ENCODE measurements around the gene L3MBTL2.
"Not testable (repeated sequence)": the region's sequence is repeated elsewhere in the genome, so short reads cannot be mapped to it uniquely, and the experiment has no call there.

Gene L3MBTL2

DNA sequence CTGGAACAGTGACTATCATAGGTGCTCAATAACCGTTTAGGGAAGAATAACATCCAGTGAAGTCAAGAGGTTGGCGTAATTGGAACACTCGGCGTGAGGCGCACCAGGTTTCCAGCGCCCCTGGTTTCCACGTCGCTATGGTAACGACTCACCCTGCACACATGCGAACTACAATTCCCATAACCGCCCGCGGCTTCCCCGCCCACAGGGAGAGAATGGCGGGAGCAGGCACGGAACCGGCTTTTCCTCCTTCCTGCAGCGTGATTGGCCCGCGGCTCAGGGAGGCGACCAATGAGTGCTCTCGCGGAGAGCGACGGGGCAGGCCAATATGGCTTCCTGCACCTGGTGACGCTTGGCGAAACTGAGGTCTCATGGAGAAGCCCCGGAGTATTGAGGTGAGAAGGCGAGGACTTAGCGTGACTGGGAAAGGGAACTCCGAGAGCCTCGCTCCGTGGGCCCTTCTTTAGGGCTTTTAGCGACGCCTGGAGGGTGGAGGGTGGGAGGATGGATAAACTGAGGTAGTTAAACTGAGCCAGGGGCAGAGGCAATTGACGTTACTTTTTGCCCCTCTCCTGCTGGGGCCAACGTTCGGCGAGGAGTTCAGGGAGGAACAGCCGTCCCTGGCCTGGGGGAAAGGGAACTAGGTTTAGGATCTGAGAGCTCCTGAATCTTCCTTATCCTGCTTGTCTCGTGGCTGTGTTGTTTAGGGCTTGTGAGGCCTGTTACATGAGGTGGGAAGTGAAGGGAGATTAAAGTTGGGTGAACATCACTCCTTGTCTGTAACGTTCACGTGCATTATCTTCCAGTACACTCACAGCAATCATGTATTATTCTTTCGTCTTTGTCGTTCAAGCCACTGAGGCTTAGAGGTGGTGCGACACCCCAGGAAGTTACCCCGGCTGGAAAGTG, at the start of gene L3MBTL2:
Gene L3MBTL2 (plus strand): TSS at position 321 of the 909 bp plus-strand sequence. CDS start 51 bp downstream, at position 372.
- DNase-seq (ENCODE audit: low spot score), result peak; percentile 100

DNA sequence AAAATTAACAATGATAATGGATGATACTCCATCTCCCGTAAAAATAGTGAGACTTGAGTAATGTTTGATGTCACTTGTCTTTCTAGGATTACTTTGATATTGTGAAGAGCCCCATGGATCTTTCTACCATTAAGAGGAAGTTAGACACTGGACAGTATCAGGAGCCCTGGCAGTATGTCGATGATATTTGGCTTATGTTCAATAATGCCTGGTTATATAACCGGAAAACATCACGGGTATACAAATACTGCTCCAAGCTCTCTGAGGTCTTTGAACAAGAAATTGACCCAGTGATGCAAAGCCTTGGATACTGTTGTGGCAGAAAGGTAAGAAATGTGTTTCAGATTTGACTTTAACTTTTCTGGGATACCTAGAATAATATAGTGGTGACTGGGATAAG, 48.0 kb upstream of the L3MBTL2 start:
- no peak for DNase-seq (ENCODE audit: low spot score)

DNA sequence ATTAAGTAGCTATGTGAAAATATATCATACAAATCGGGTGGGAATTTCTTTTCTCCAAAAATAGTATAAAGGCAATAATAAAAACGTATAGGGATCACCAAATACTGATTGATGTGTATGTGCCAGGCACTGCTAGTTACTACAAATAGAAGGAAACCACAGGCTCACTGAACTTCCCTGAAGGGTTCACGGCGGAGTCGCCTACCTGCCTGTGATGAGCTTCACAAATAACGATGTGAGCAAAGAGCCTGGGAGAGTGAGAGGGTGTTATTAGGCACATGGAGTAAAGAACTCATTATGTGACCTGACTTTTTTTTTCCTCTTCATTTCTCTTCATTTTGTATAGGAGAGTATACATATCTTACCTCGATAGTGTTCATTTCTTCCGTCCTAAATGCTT, 36.0 kb upstream of the L3MBTL2 start:
- no peak for DNase-seq (ENCODE audit: low spot score)

DNA sequence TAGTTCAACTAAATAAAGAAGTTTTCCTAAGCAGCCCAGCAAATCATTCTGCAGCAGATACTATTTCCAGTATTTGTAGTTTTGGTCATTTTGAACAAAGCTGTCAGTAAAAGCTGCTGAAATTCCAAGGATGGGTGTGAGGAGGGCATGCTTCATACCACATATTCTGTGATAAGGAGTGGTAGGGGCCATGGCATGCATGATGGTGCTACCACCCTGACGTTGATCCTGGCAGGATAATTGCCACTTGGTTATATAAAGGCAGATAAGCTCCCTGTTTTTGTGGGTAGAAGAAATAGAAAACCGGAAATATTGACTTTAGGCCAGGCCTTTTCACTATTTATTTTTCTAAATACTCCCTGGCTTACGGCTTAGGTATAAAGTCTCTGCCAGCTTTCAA, 33.1 kb upstream of the L3MBTL2 start:
- DNase-seq (ENCODE audit: low spot score), result no peak

DNA sequence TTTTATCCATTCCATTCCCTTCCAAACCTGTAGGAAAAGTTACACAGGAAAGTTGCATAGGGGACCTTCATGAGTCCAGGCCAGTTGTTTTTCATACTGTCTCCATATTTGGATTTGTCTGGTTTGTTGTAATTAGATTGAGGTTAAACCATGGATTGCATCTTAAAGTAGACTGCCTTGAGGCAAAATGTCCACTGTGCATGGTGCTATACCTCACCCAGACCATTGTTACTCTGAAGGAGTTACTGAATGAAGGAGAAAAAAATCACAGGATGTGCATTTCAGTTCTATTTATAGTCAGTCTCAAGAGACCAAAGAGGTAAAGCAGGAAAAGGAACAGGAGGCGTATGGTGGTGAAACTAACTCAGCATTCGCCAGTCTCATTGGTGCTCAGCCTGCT, 29.6 kb upstream of the L3MBTL2 start:
- DNase-seq (ENCODE audit: low spot score), result no peak

DNA sequence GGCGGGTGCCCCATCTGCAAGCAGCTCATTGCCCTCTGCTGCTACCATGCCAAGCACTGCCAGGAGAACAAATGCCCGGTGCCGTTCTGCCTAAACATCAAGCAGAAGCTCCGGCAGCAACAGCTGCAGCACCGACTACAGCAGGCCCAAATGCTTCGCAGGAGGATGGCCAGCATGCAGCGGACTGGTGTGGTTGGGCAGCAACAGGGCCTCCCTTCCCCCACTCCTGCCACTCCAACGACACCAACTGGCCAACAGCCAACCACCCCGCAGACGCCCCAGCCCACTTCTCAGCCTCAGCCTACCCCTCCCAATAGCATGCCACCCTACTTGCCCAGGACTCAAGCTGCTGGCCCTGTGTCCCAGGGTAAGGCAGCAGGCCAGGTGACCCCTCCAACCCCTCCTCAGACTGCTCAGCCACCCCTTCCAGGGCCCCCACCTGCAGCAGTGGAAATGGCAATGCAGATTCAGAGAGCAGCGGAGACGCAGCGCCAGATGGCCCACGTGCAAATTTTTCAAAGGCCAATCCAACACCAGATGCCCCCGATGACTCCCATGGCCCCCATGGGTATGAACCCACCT, 28.0 kb upstream of the L3MBTL2 start:
- DNase-seq (ENCODE audit: low spot score), result no peak

DNA sequence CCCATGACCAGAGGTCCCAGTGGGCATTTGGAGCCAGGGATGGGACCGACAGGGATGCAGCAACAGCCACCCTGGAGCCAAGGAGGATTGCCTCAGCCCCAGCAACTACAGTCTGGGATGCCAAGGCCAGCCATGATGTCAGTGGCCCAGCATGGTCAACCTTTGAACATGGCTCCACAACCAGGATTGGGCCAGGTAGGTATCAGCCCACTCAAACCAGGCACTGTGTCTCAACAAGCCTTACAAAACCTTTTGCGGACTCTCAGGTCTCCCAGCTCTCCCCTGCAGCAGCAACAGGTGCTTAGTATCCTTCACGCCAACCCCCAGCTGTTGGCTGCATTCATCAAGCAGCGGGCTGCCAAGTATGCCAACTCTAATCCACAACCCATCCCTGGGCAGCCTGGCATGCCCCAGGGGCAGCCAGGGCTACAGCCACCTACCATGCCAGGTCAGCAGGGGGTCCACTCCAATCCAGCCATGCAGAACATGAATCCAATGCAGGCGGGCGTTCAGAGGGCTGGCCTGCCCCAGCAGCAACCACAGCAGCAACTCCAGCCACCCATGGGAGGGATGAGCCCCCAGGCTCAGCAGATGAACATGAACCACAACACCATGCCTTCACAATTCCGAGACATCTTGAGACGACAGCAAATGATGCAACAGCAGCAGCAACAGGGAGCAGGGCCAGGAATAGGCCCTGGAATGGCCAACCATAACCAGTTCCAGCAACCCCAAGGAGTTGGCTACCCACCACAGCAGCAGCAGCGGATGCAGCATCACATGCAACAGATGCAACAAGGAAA, 27.3 kb upstream of the L3MBTL2 start:
- DNase-seq (ENCODE audit: low spot score), result peak; percentile 23

DNA sequence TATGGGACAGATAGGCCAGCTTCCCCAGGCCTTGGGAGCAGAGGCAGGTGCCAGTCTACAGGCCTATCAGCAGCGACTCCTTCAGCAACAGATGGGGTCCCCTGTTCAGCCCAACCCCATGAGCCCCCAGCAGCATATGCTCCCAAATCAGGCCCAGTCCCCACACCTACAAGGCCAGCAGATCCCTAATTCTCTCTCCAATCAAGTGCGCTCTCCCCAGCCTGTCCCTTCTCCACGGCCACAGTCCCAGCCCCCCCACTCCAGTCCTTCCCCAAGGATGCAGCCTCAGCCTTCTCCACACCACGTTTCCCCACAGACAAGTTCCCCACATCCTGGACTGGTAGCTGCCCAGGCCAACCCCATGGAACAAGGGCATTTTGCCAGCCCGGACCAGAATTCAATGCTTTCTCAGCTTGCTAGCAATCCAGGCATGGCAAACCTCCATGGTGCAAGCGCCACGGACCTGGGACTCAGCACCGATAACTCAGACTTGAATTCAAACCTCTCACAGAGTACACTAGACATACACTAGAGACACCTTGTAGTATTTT, 26.6 kb upstream of the L3MBTL2 start:
- no peak for DNase-seq (ENCODE audit: low spot score)

DNA sequence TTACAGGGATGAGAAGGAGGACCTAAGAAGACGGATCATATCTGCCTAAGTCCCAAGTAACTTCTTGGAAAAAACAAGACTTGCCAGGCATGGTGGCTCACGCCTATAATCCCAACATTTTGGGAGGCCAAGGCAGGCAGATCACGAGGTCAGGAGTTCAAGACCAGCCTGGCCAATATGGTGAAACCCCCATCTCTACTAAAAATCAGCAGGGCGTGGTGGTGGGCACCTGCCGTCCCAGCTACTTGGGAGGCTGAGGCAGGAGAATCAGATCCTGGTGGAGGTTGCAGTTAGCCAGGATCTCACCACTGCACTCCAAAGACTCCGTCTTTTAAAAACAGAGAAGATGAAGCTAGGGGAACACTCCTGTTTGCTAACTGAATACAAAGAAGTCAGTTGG, 24.8 kb upstream of the L3MBTL2 start:
- not testable (repeated sequence) for DNase-seq (ENCODE audit: low spot score)

DNA sequence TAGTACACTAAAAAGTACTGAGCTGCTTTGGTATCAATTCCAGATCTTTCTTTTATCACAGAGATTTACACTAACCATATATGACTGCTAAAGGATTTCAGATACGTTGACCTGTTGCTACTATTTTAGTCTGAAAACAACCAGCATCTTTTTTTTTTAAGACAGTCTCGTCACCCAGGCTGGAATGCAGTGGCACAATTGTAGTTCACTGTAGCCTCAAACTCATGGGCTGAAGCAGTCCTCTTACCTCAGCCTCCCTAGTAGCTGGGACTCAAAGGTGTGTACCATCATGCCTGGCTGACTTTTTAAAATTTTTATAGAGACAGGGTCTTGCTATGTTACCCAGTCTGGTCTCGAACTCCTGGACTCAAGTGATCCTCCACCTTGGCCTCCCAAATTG, 24.2 kb upstream of the L3MBTL2 start:
- DNase-seq (ENCODE audit: low spot score), result no peak

DNA sequence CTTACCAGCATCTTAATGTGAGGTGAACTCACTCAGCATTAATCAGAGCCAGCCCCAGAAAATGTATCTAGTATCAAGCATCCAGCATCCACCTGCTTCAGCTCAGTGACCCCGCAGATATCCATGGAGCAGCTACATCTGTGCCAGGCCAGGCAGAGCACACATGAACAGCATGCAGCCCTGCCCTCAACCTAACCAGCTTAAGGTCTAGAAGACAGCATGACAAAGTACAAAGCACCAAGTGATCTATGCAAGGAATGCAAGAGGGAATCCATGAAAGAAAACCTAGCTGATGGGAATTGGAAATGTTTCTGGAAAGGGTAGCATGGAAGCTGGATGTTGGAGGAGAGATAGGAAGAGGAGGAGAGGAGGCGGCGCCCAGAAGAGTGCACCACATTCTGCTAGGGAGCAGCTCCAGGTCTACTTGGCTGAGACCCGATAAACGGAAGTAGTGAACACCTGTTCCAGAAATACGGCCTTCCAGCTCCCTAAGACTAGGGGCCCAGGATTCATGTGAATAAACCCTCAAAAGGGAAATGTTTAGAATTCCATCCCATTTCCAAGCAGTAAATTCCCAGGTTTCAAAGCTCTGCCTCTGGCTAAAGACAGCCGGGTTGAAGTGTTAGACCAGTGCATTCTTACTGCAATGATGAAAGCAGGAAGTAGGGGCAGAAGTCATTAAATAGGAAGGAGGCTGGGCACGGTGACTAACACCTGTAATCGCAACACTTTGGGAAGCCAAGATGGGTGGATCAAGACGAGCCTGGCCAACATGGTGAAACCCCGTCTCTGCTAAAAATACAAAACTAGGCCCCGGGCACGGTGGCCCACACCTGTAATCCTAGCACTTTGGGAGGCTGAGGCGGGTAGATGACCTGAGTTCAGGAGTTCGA, 23.5 kb upstream of the L3MBTL2 start:
- no peak for DNase-seq (ENCODE audit: low spot score)

DNA sequence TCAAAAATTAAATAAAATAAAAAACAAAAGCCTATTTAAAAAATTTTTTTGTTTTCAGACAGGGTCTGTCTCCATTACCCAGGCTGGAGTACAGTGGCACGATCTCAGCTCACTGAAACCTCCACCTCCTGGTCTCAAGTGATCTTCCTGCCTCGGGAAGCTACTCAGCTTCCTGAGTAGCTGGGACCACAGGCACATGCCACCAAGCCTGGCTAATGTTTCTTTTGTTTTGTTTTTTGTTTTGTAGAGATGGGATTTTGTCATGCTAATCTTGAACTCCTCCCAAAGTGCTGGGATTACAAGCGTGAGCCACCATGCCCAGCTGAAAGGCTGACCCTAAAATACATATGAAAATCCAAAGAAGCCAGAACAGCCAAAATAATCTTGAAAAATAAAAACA, 20.4 kb upstream of the L3MBTL2 start:
- no peak for DNase-seq (ENCODE audit: low spot score)

DNA sequence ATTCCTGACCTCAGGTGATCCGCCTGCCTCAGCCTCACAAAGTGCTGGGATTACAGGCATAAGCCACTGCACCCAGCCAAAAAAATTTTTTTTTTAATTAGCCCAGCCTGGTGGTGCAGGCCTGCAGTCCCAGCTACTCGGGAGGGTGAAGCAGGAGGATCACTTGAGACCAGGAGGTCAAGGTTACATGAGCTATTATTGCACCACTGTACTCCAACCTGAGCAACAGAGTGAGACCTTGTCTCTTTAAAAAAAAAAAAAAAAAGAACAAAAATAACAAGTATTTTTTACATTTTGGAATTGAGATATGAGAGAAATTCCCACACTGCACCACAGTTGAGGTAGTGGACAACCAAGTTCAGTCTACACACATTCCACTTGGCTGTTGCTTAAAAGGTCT, 13.6 kb upstream of the L3MBTL2 start:
- DNase-seq (ENCODE audit: low spot score), result no peak

DNA sequence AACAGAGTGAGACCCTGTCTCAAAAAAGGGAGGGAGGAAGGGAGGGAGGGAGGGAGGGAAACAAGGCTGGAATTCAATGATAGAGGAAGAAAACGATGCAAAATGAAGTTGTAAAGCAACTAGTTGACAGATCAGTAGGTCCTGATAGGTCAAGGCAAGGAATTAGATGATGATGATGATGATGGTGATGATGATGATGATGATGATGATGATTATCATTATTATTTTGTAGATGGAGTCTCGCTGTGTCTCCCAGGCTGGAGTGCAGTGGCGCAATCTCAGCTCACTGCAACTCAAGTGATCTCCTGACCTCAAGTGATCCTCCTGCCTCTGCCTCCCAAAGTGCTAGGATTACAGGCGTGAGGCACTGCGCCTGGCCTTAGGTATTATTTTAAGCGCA, 11.3 kb upstream of the L3MBTL2 start:
- DNase-seq (ENCODE audit: low spot score), result no peak

DNA sequence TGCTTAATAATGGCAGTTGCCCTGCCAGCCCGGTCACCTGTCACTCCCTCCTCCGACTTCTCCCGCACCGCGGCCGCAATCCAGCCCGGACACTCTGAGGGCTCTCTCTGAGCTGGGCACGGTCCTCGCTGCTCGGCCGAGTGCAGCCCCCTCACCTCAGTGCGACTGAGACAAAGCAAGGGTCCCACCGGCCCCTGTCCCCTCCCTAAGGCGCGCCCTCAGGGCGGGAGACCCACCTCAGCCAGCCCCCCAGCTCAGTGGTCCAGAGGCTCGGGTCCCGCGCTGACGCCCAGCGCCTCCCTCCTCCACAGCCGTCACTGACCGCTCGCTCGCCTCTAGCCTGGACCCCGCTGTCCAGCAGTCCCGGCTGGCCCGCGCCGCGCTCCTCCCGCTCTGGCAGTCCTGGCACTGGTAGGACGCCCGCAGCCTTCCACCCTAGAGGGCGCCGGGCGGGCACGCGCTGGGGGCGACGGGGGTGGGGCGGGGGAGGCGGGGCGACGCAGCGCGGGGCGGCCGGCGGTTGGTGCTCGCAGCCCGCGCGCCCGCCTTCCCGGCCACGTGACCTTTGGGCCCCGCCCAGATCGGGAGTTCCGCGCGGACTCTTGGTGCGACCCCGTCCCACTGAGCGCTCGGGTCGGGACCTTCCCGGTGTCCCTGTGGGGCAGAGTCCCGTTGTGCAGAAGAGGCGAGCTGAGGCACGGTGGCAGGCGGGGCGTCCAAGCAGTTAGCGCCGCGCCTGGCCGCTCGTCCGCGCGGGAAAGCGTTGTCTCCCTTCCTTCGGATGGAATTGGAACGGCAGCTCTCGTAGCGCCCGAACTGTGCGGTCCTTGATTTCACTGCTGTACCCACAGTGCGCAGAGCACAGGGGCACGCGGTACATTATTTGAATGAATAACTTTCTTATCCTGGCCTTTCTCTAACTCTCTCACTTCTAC, 7.8 kb upstream of the L3MBTL2 start:
- peak; percentile 97 for DNase-seq (ENCODE audit: low spot score)

DNA sequence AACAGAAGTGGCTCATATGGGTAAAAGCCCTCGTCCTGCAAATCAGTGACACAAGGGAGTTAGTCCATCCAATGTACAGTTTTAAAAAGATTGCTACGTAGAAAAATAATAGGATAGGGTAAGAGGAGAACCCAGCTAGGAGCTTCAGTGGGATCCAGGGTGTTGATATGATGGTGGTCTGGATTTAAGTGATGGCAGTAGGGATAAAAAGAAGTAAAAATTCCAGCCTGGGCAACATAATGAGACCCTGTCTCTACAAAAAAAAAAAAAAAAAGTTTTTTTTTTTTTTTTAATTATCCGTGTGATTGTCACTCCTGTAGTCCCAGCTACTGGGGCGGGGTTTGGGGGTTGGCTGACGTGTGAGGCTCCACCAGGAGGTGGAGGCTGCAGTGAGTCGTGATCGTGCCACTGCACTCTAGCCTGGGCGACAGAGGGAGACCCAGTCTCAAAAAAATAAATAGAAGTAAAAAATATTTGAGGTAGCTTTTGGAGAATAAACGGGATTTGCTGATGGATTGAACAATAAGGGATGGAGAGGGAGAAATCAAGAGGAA, 7.0 kb upstream of the L3MBTL2 start:
- no peak for DNase-seq (ENCODE audit: low spot score)

DNA sequence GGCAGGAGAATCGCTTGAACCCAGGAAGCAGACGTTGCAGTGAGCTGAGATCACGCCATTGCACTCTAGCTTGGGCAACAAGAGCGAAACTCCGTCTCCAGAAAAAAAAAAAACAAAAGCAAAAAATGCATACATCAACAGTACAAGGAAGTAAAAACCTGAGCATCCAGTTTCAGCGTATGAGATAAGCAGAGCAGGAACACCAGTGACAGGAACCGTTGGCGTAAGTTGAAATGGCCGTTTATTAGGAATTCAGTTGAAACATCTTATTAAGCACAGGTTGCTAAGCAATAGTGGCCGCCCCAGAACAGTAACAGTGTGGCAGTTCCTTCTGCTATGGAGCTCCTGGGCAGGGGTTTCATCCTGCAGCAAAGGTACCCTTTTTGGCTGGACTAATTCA, 4.0 kb upstream of the L3MBTL2 start:
- no peak for DNase-seq (ENCODE audit: low spot score)

DNA sequence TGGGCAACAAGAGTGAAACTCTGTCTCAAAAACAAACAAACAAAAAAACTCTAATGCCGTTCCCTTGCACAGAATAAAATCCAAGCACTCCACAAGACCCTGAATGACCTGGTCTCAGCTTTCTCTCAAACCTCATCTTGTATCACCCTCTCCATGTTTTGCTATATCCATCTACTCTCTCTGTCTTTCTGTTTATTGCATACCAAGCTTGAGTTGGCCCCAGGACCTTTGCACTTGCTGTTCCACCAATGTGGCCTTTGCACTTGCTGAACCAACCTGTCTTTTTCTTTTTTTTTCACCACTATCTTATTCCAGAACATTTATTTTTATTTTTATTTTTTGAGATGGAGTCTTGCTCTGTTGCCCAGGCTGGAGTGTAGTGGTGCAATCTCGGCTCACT, 2.0 kb upstream of the L3MBTL2 start:
- DNase-seq (ENCODE audit: low spot score), result no peak

DNA sequence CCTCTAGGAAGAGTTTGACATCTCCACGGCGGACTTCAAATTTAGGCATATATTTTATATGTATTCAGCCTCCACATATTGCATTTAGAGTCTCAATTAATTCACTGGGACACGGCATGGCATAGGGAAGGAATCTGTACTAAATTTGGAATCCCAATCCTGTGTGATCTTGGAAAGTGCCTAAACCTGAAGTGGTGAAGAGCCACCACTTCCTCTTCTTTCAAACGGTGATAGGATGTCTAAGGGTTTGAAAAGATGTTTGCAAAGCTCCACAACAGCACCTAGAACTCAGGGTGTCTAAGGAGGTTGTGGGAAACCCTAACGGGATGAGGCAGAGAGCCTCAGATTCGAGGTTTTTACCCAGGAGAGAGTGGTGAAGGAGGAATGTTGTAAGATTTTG, 1.0 kb upstream of the L3MBTL2 start:
- no peak for DNase-seq (ENCODE audit: low spot score)

DNA sequence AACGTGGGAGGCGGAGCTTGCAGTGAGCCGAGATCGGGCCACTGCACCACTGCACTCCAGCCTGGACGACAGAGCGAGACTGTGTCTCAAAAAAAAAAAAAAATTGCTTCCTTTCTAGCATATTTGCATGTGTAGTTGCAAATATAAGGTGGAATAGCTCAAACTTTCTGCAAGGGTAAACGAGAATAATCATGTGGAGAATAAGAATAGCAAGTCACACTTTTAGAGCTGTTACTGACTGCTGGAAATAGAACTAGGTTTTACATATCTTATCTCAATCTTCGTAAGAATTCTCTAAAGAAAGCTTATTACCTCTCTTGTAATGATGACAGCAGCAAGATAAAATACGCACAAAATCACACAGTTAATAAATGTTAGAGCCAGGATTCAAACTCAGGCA, 1.6 kb downstream of the L3MBTL2 start:
- no peak for DNase-seq (ENCODE audit: low spot score)

Measured in iPS-NIHi11 (cell line).